NCI-H446 treated with DMSO at 0.1 percent for 48 hours (cell line): ENCODE measurements around the gene MACIR.
"Not testable (repeated sequence)": the region's sequence is repeated elsewhere in the genome, so short reads cannot be mapped to it uniquely, and the experiment has no call there.

ENCODE experiments used
- DNase-seq: peaks from one replicate; lab custom pipeline; 2025; lab: John Stamatoyannopoulos, UW

MACIR gene

GRCh38 chr5:103258368-103258956, at the start of gene MACIR:
Gene MACIR, plus strand, starts transcription at chr5:103258763. Its CDS starts 17,157 bp downstream, at chr5:103275920.
- DNase-seq = peak; percentile 94

GRCh38 chr5:103209065-103209464, 49.5 kb upstream of the MACIR start:
- DNase-seq = no peak

- no peak for DNase-seq
Measured at GRCh38 chr5:103210952-103211351, 47.6 kb upstream of the MACIR start.

- DNase-seq = no peak
Measured at GRCh38 chr5:103211576-103212561, 46.7 kb upstream of the MACIR start.

GRCh38 chr5:103216137-103216536, 42.4 kb upstream of the MACIR start:
- no peak for DNase-seq

- no peak for DNase-seq
Measured at GRCh38 chr5:103216697-103217096, 41.9 kb upstream of the MACIR start.

GRCh38 chr5:103217101-103217500, 41.5 kb upstream of the MACIR start:
- DNase-seq = no peak

GRCh38 chr5:103218164-103218563, 40.4 kb upstream of the MACIR start:
- no peak for DNase-seq

GRCh38 chr5:103219074-103219473, 39.5 kb upstream of the MACIR start:
- not testable (repeated sequence) for DNase-seq

- no peak for DNase-seq
Measured at GRCh38 chr5:103223031-103223955, 35.3 kb upstream of the MACIR start.

- peak; percentile 40 for DNase-seq
Measured at GRCh38 chr5:103224118-103224893, 34.3 kb upstream of the MACIR start.

GRCh38 chr5:103224894-103225246, 33.7 kb upstream of the MACIR start:
- no peak for DNase-seq

GRCh38 chr5:103228061-103228460, 30.5 kb upstream of the MACIR start:
- no peak for DNase-seq

- no peak for DNase-seq
Measured at GRCh38 chr5:103228588-103228987, 30.0 kb upstream of the MACIR start.

- DNase-seq = peak; percentile 5
Measured at GRCh38 chr5:103232393-103232999, 26.1 kb upstream of the MACIR start.

GRCh38 chr5:103234239-103234975, 24.2 kb upstream of the MACIR start:
- no peak for DNase-seq

GRCh38 chr5:103235891-103236290, 22.7 kb upstream of the MACIR start:
- DNase-seq = no peak

GRCh38 chr5:103237778-103238177, 20.8 kb upstream of the MACIR start:
- no peak for DNase-seq

- no peak for DNase-seq
Measured at GRCh38 chr5:103243665-103244064, 14.9 kb upstream of the MACIR start.

- DNase-seq = no peak
Measured at GRCh38 chr5:103244398-103244797, 14.2 kb upstream of the MACIR start.
